Measurements from ENCODE around the gene BOD1. TPM values are rescaled to one million over a fixed set of nuclear protein-coding genes. Genes with fewer than 3 reads are reported as not detected.

The BOD1 gene
- total and polyA plus RNA-seq, 5 experiments from 2014 or later: 12.6 to 39.4 (median 18.7) TPM

DNA sequence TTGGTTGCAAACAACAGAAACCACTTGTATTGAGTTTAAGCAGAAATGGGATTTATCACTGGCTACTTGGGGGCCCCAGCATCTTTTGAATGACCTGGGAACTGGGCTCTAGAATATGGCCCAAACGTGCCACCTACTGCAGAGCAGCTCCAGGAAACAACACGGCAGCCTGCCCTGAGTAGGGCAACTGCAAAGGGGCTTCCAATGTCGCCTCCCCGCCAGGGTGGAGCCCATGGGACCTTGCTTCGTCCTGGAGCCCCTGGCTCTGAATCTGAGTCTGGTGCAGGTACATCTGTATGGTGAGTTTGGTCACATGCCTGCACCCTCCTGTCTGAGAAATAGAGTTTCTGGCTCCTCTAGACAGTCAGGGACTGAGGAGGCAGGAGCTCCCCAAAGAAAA is 38.6 kb downstream of the BOD1 start:
- Mint-ChIP-seq H3K27me3 (peaks cover 2 to 37% (median 12%) of the 10 kb centered on the region in 5 donors), H3K36me3 (peaks cover 4 to 10% (median 8%) of the 10 kb centered on the region in 3 donors), H3K9me3 (peaks cover 5 to 36% (median 12%) of the 10 kb centered on the region in 9 donors), H3K27ac (no peak overlapping the region), H3K4me1 (peaks cover 4 to 6% (median 4%) of the 10 kb centered on the region in 4 donors), H3K4me3 (no peak overlapping the region)
- no peak for ATAC-seq
- POLR2A ChIA-PET: no interaction called here
- DNase-seq: no peak

DNA sequence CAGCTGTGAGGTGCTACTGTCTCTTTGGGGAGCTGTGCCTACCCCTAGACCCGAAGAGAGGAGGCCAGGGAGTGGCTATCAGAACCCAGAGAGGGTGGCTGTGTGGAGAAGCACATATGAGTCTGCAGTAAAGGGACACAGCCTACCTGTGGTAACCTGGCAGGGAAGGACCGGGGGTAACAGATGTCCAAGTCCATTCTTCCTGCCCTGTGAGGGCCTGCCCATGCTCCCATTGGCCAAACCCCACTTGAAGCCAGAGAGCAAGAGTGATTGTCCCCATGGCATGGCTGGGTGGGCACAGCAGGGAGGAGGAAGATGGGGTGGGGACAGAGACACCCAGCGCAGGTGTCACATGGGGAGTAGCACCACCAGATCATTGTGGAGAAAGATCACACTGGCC is 39.3 kb downstream of the BOD1 start:
- Mint-ChIP-seq H3K27me3 (peaks cover 6 to 38% (median 15%) of the 10 kb centered on the region in 5 donors), H3K9me3 (peaks cover 5 to 33% (median 12%) of the 10 kb centered on the region in 9 donors), H3K27ac (no peak overlapping the region), H3K36me3 (peaks cover 2 to 8% (median 7%) of the 10 kb centered on the region in 3 donors), H3K4me3 (no peak overlapping the region), H3K4me1 (peaks cover 5 to 12% (median 6%) of the 10 kb centered on the region in 4 donors)
- DNase-seq (no peak), ATAC-seq (no peak)
- POLR2A ChIA-PET: no interaction called here

DNA sequence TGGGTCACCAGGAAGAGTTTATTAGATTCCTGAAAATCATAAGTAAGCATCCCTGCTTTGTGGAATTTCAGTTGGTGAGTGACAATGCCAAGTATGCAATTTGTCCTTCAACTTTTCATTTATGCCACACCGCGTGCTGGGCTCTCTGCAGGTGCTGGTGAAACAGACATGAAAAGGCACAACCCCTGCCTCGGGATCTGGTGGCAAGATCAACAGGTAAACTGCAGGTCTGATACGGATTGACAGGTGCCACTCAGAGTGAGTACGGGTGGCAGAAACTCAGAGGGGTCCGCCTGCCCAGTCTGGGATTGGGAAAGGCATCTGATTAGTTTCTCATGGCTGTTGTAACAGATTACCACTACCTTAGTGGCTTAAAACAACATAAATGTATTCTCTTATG is 40.5 kb downstream of the BOD1 start:
- ATAC-seq (no peak), DNase-seq (no peak)
- peaks cover 2 to 8% (median 5%) of the 10 kb centered on the region in 3 donors for H3K36me3 Mint-ChIP-seq
- no peak overlapping the region for H3K4me3 Mint-ChIP-seq
- H3K27ac Mint-ChIP-seq: no peak overlapping the region
- peaks cover 10 to 45% (median 18%) of the 10 kb centered on the region in 5 donors for H3K27me3 Mint-ChIP-seq
- POLR2A ChIA-PET: no interaction called here
- peaks cover 5 to 23% (median 11%) of the 10 kb centered on the region in 9 donors for H3K9me3 Mint-ChIP-seq
- H3K4me1 Mint-ChIP-seq: peaks cover 5 to 12% (median 6%) of the 10 kb centered on the region in 4 donors

DNA sequence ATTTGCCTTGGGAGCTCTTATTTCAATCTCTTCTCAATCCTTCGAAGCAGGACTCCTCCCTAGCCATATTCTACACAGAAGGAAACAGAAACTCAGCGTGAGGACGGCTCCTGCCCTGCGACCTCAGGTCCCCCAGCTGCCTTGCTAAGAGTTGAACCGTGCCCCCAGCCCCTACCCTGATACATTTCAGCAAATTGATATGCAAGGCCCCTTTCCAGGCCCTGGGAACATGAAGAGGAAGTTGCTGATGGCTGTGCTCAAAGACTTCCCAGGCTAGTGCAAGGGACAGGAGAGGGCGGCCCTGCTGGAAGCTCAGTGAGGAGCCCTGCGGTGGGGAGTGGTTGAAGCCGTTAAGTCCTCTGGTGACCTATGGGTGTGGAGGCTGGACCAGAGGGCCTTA is 41.5 kb downstream of the BOD1 start:
- Mint-ChIP-seq H3K9me3 (peaks cover 5 to 22% (median 8%) of the 10 kb centered on the region in 9 donors), H3K36me3 (peaks cover 2 to 8% (median 5%) of the 10 kb centered on the region in 3 donors), H3K4me3 (no peak overlapping the region), H3K4me1 (peaks cover 5 to 12% (median 6%) of the 10 kb centered on the region in 4 donors), H3K27ac (peak overlapping the region in 1 of 10 donors; percentile 35), H3K27me3 (peaks cover 13 to 45% (median 22%) of the 10 kb centered on the region in 5 donors)
- POLR2A ChIA-PET: no interaction called here
- no peak for DNase-seq
- no peak for ATAC-seq

DNA sequence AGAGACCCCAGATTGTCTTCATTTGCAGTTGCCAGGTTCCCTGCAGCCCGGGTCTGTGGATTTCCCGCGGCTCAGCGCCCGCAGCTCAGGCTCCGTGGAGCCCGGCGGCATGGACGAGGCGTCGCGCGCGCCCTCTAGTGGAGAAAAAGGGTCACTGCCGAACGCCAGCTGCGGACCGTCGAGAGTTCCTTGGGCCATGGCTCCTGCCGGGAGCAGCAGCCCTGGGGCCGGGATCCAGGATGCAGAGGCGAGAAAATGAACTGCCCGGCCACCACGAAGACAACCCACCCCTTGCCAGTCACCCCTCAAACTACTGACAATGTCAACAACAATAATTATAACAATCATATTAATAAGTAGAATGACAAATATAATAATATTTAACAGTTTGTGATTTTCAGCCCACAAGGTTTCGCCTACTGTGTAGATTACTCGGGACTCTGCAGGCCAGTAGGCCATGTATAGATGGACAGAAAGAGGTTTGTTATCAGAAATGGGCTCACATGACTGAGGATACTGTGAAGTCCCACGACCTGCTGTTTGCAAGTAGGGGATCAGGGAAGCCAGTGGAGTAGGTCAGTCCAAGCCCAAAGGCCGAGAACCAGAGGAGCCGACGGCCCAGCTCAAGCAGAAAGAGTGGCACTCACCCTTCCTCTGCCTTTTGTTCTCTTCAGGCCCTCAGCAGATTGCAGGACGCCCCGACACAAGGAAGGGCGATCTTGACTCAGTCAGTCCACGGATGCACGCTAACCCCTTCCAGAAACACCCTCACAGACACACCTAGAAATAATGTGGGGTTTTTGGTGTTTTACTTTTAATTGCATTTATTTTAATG is 43.1 kb downstream of the BOD1 start:
- H3K27me3 Mint-ChIP-seq: peaks cover 13 to 59% (median 22%) of the 10 kb centered on the region in 5 donors
- DNase-seq (peak; percentile 21 to 74 (median 55)), ATAC-seq (peak; percentile 70 to 78)
- peak overlapping the region in 2 of 10 donors; percentile 14 to 47 for H3K27ac Mint-ChIP-seq
- H3K4me3 Mint-ChIP-seq: peak overlapping the region in 2 of 10 donors; percentile 5 to 15
- H3K9me3 Mint-ChIP-seq: peaks cover 0 to 17% (median 2%) of the 10 kb centered on the region in 9 donors
- POLR2A ChIA-PET: no interaction called here
- peaks cover 5 to 12% (median 6%) of the 10 kb centered on the region in 4 donors for H3K4me1 Mint-ChIP-seq
- H3K36me3 Mint-ChIP-seq: peaks cover 2 to 5% (median 4%) of the 10 kb centered on the region in 3 donors

DNA sequence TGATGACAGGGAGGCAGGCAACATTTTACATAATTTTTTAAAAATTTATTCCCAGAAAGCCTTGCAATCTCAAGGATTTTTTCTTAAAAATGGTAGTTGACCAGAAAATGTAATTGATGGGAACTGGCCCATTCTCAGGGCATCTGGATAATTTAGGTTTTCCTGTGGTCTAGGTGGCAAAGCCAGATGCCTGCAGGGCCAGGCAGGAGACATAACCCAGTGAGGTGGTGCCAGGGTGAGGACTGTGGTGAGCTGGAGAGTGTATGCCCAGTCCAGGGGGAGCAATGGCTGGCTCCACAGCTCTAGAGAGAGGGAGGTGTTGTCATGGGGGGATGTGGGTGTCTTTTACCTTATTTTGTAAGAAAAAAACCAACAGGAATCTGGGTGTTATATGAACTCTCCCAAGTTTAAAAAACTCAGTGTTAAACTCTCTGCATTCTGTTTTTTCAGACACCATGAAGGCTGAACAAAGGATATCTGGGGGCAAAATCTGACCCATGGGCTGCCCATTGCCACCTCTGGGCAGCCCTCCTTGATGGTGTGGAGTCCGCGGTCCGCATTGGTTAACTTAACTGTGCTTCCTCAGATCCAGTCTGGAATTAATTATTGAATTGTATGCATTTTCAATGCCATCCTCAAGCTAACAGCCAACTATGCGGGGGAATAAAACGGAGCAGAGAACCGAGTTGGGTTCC is 43.9 kb downstream of the BOD1 start:
- Mint-ChIP-seq H3K4me3 (peak overlapping the region in 4 of 10 donors; percentile 5 to 41 (median 24)), H3K27me3 (peaks cover 13 to 66% (median 22%) of the 10 kb centered on the region in 5 donors), H3K4me1 (peaks cover 5 to 12% (median 6%) of the 10 kb centered on the region in 4 donors), H3K9me3 (peaks cover 0 to 18% (median 9%) of the 10 kb centered on the region in 9 donors), H3K27ac (peak overlapping the region in 1 of 10 donors; percentile 14), H3K36me3 (peaks cover 0 to 13% (median 4%) of the 10 kb centered on the region in 3 donors)
- no peak for ATAC-seq
- POLR2A ChIA-PET: no interaction called here
- no peak for DNase-seq

DNA sequence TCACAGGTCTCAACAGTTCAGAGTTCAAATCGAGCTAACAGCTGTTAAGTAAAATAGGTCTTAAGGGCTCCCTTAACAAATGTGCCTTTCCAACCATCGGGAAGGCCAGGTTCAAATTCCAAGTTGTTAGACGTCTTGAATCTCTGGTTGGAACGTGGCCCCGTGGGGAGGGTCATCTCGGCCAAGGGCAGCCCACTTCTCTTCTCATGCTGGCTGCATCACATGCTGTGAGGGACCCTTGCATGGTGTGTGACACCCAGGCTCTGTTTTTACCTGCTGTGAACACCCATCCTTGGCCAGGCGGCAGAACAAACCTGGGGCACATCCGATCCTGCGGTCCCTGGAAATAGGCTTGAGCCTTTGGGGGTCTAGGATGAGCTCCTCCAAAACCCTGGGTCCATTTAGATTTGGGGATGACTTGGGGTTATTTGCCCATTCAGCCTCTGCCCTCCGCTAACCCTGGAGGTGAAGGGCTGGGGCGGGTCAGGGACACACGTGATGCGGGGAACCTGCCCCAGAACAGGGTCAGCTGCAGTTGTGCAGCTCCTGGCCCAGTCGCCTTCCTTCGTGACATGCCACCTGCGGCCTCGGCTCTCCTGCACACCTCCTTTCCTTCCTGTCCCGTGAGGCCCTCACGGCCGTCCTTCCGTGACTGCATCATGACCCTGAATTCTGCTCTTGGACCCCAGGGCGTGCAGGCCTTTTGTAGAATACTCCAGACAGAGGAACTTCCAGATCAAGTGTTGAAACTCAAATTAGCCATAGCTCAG is 45.9 kb downstream of the BOD1 start:
- Mint-ChIP-seq H3K9me3 (peaks cover 0 to 23% (median 8%) of the 10 kb centered on the region in 9 donors), H3K4me1 (peaks cover 5 to 12% (median 6%) of the 10 kb centered on the region in 4 donors), H3K27me3 (peaks cover 17 to 64% (median 22%) of the 10 kb centered on the region in 5 donors), H3K36me3 (peaks cover 0 to 13% (median 4%) of the 10 kb centered on the region in 3 donors), H3K4me3 (no peak overlapping the region), H3K27ac (no peak overlapping the region)
- POLR2A ChIA-PET: no interaction called here
- no peak for DNase-seq
- no peak for ATAC-seq

DNA sequence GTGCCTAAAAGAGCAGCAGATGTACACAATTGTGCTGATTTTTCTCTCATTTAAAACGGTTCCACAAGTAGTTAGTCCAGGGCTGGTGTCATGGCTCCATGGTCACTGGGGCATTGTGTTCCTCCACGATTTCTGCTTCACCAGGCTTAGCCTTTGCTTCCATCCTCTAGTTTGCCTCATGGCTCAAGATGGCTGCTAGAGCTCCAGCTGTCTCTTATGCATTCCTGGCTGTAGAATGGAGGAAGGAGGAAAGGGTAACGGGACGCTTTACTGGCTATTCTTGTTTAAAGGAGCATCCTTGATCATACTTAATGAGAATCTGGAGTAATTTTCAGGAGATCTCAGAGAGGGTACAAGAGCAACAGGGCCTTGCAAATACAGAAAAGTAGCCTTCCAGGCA is 47.7 kb downstream of the BOD1 start:
- H3K27ac Mint-ChIP-seq: no peak overlapping the region
- ATAC-seq: no peak
- H3K27me3 Mint-ChIP-seq: peaks cover 16 to 51% (median 24%) of the 10 kb centered on the region in 5 donors
- no peak for DNase-seq
- H3K4me3 Mint-ChIP-seq: no peak overlapping the region
- H3K36me3 Mint-ChIP-seq: peaks cover 0 to 13% (median 4%) of the 10 kb centered on the region in 3 donors
- H3K9me3 Mint-ChIP-seq: peaks cover 0 to 23% (median 8%) of the 10 kb centered on the region in 9 donors
- H3K4me1 Mint-ChIP-seq: peaks cover 5 to 12% (median 6%) of the 10 kb centered on the region in 4 donors
- POLR2A ChIA-PET: no interaction called here

DNA sequence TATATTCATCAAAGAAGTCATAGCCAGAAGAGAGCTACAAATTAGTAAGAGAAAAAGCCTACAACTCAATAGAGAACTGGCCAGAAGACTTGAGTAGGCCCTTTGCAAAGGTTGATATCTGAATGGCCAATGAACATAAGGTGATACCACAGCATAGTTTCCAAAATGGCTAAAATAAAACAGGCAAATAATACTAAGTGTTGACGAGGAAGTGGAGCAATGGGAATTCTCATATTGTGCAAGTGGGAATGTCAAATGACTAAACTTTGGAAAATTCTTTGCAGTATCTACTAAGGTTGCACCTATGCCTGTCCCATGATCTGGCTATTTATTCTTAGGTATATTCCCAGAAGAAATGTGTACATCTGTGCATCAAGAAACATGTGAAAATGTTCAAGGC is 48.3 kb downstream of the BOD1 start:
- peaks cover 18 to 50% (median 24%) of the 10 kb centered on the region in 5 donors for H3K27me3 Mint-ChIP-seq
- POLR2A ChIA-PET: no interaction called here
- H3K9me3 Mint-ChIP-seq: peaks cover 0 to 23% (median 8%) of the 10 kb centered on the region in 9 donors
- H3K4me3 Mint-ChIP-seq: no peak overlapping the region
- no peak for DNase-seq
- peaks cover 0 to 14% (median 4%) of the 10 kb centered on the region in 3 donors for H3K36me3 Mint-ChIP-seq
- H3K27ac Mint-ChIP-seq: no peak overlapping the region
- peaks cover 5 to 9% (median 5%) of the 10 kb centered on the region in 4 donors for H3K4me1 Mint-ChIP-seq
- ATAC-seq: no peak

DNA sequence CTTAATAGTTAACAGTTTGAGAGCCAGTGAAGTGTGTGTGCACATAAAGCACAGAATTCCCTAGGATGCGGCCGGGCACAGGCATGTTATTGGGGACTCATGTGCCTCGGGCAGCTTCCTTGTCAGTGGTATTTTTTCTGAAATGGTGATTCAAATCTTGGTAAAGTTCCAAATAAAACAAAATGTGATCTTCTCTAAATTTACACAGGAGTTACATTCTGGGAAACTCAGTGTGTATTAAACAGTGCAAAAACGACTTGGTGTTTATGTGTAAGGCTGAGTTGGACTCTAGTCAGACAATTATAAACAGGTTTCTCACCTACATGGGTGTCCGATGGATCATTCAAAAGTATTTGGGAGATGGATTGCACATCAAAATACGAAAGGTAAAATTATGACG is 48.9 kb downstream of the BOD1 start:
- DNase-seq (no peak), ATAC-seq (no peak)
- Mint-ChIP-seq H3K4me1 (peaks cover 0 to 3% (median 0%) of the 10 kb centered on the region in 4 donors), H3K4me3 (no peak overlapping the region), H3K36me3 (peaks cover 0 to 19% (median 4%) of the 10 kb centered on the region in 3 donors), H3K27ac (no peak overlapping the region), H3K27me3 (peaks cover 19 to 50% (median 25%) of the 10 kb centered on the region in 5 donors), H3K9me3 (peaks cover 0 to 27% (median 13%) of the 10 kb centered on the region in 9 donors)
- POLR2A ChIA-PET: no interaction called here

DNA sequence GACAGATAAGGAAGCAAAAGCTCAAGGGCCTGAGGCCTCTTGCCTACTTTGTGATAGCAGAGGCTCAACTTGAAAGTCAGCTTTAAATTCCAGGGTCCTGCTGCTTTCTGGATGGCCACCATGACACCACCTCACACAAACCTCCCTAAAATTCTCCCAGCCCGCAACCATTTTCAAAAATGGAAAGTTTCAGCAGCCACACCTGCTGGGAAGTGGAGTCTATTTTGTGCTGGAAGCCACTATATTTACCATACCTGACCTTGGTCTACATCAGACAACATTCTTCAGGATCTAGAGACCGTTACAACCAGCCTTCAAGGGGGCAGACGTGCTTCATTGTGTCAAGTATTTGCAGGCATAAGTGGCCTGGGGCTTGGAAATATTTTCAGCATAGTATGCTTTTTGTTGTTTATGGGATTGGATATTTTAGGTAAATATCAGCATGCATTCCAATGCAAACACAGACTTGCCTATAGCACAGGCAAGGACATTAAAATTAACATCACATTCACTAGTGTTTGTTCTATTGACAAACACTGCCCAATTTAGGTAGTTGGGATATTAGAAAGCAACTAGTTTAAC is 50.9 kb downstream of the BOD1 start:
- H3K27ac Mint-ChIP-seq: no peak overlapping the region
- POLR2A ChIA-PET: no interaction called here
- H3K36me3 Mint-ChIP-seq: peaks cover 0 to 34% (median 4%) of the 10 kb centered on the region in 3 donors
- no peaks in the 10 kb centered on the region for H3K4me1 Mint-ChIP-seq
- H3K4me3 Mint-ChIP-seq: no peak overlapping the region
- peaks cover 5 to 45% (median 28%) of the 10 kb centered on the region in 9 donors for H3K9me3 Mint-ChIP-seq
- DNase-seq: no peak
- H3K27me3 Mint-ChIP-seq: peaks cover 21 to 58% (median 24%) of the 10 kb centered on the region in 5 donors
- no peak for ATAC-seq

DNA sequence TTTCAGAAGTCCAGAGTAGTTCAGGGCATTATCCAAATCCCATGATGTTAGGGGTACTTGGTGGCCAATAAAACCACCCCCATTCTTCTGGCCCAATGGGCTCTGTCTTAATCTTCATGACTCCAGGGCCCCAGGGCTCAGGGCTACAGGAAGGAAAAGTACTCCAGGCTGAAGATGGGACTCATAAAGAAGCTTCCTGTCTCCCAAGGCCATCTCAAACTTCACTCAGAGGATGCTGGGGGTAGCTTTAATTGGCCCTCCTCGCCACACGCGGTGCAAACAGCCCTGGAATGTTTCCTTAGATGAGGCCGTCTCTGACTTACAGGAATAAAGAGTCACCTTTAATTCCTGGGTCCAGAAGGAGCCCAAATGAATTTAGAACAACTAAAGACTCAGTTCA is 52.3 kb downstream of the BOD1 start:
- DNase-seq (no peak), ATAC-seq (no peak)
- H3K27ac Mint-ChIP-seq: no peak overlapping the region
- no peak overlapping the region for H3K4me3 Mint-ChIP-seq
- peaks cover 9 to 55% (median 38%) of the 10 kb centered on the region in 9 donors for H3K9me3 Mint-ChIP-seq
- peaks cover 0 to 2% (median 0%) of the 10 kb centered on the region in 4 donors for H3K4me1 Mint-ChIP-seq
- peaks cover 20 to 53% (median 27%) of the 10 kb centered on the region in 5 donors for H3K27me3 Mint-ChIP-seq
- peaks cover 0 to 44% (median 4%) of the 10 kb centered on the region in 3 donors for H3K36me3 Mint-ChIP-seq
- POLR2A ChIA-PET: no interaction called here

All from naive thymus-derived CD8-positive, alpha-beta T cell (primary cell).